Trophoblast cell (in vitro differentiated cells and primary cell): Measurements from ENCODE around the gene PTS.

Experiments used
- DNase-seq, 2 donors: peaks; one replicate each; pipeline ENCODE4 v3.0.0-alpha.2; 2016
- H2AFZ ChIP-seq: 2 replicates; pipeline ENCODE4 v1.6.1; 2013; ENCODE audit warnings: low read length, moderate library complexity, mild to moderate bottlenecking; ENCODE audit not compliant: insufficient read depth, poor library complexity
- H2AK5ac ChIP-seq: 2 replicates; pipeline ENCODE4 v1.6.1; 2013; ENCODE audit warnings: mild to moderate bottlenecking, low read length
- H2BK120ac ChIP-seq: 2 replicates; pipeline ENCODE4 v1.6.1; 2013; ENCODE audit warnings: low read length, mild to moderate bottlenecking, moderate library complexity; ENCODE audit not compliant: insufficient read depth, poor library complexity
- H2BK12ac ChIP-seq: 2 replicates; pipeline ENCODE4 v1.6.1; 2013; ENCODE audit warnings: mild to moderate bottlenecking, low read length, moderate library complexity
- H2BK5ac ChIP-seq: 2 replicates; pipeline ENCODE4 v1.6.1; 2013; ENCODE audit warnings: low read length, low read depth, moderate library complexity, mild to moderate bottlenecking; ENCODE audit not compliant: poor library complexity
- H3K14ac ChIP-seq: 2 replicates; pipeline ENCODE4 v1.6.1; 2013; ENCODE audit warnings: mild to moderate bottlenecking, low read length
- H3K18ac ChIP-seq: 2 replicates; pipeline ENCODE4 v1.6.1; 2013; ENCODE audit warnings: mild to moderate bottlenecking, low read length
- H3K23ac ChIP-seq: 2 replicates; pipeline ENCODE4 v1.6.1; 2013; ENCODE audit warnings: low read length
- H3K27ac ChIP-seq: 2 replicates; pipeline ENCODE4 v1.5.1; 2013; ENCODE audit warnings: low read depth, mild to moderate bottlenecking, inconsistent platforms, low read length, moderate library complexity
- H3K27me3 ChIP-seq: 2 replicates; pipeline ENCODE4 v1.6.1; 2013; ENCODE audit warnings: inconsistent platforms, mild to moderate bottlenecking, low read length, moderate library complexity; ENCODE audit not compliant: insufficient read depth
- H3K36me3 ChIP-seq, 2 experiments: 1 replicate in 1 of 2; 2 replicates in 1 of 2; pipeline ENCODE4 v1.6.1; 2013; ENCODE audit warnings: low read length in 2 of 2, mild to moderate bottlenecking in 2 of 2, moderate library complexity in 1 of 2; ENCODE audit not compliant: insufficient read depth in 2 of 2, control insufficient read depth in 1 of 2
- H3K4ac ChIP-seq: 2 replicates; pipeline ENCODE4 v1.6.1; 2013; ENCODE audit warnings: low read depth, mild to moderate bottlenecking, low read length, moderate library complexity
- H3K4me1 ChIP-seq, 2 experiments: 1 replicate in 1 of 2; 2 replicates in 1 of 2; pipeline ENCODE4 v1.6.1; 2013; ENCODE audit warnings: low read length in 2 of 2, mild to moderate bottlenecking in 2 of 2, moderate library complexity in 1 of 2; ENCODE audit not compliant: insufficient read depth in 2 of 2, control insufficient read depth in 1 of 2
- H3K4me2 ChIP-seq: 2 replicates; pipeline ENCODE4 v1.6.1; 2013; ENCODE audit warnings: inconsistent platforms, mild to moderate bottlenecking, low read length, moderate library complexity
- H3K4me3 ChIP-seq: 2 replicates; pipeline ENCODE4 v1.5.1; 2013; ENCODE audit warnings: mild to moderate bottlenecking, low read depth, low read length, inconsistent platforms
- H3K79me1 ChIP-seq: one replicate; pipeline ENCODE4 v1.6.1; 2013; ENCODE audit warnings: low read length
- H3K79me2 ChIP-seq: 2 replicates; pipeline ENCODE4 v1.6.1; 2013; ENCODE audit warnings: low read length, mild to moderate bottlenecking; ENCODE audit not compliant: control insufficient read depth, insufficient read depth, poor library complexity
- H3K9ac ChIP-seq: 2 replicates; pipeline ENCODE4 v1.6.1; 2013; ENCODE audit warnings: mild to moderate bottlenecking, low read length
- H3K9me3 ChIP-seq: 2 replicates; pipeline ENCODE4 v1.6.1; 2013; ENCODE audit warnings: low read depth, mild to moderate bottlenecking, control low read depth, inconsistent platforms, low read length; ENCODE audit not compliant: insufficient read depth
- H4K12ac ChIP-seq: 2 replicates; pipeline ENCODE4 v1.6.1; 2013; ENCODE audit warnings: low read depth, mild to moderate bottlenecking, low read length, moderate library complexity
- H4K8ac ChIP-seq: 2 replicates; pipeline ENCODE4 v1.6.1; 2013; ENCODE audit warnings: low read depth, mild to moderate bottlenecking, low read length, moderate library complexity
- H4K91ac ChIP-seq: one replicate; pipeline ENCODE4 v1.6.1; 2013; ENCODE audit warnings: low read depth, mild to moderate bottlenecking, low read length, moderate library complexity
- WGBS: extraction: QIAGEN DNeasy Blood & Tissue Kit; methylation state at CpG from one replicate; pipeline ENCODE4 v1.1.7; 2013; ENCODE audit warnings: missing lambda C conversion rate; ENCODE audit not compliant: insufficient read length, insufficient coverage; ENCODE audit errors: extremely low coverage; 5-methylcytosine and 5-hydroxymethylcytosine counted together

The PTS gene

GRCh38 chr11:112267188-112267591 is 41.0 kb downstream of the PTS start:
- Histone ChIP-seq H3K18ac (no peak overlapping the region), H3K27me3 (no peaks in the 10 kb centered on the region), H3K27ac (peak overlapping the region; percentile 51), H3K36me3 (no peaks in the 10 kb centered on the region), H3K9me3 (no peaks in the 10 kb centered on the region), H3K4me1 (peaks cover 19 to 34% of the 10 kb centered on the region in 2 experiments), H3K4ac (no peak overlapping the region), H3K14ac (no peak overlapping the region), H3K79me1 (peaks cover 32% of the 10 kb centered on the region), H4K8ac (no peak overlapping the region), H3K79me2 (no peaks in the 10 kb centered on the region), H3K4me2 (no peak overlapping the region), H2BK5ac (no peak overlapping the region), H3K23ac (no peak overlapping the region), H2AFZ (no peak overlapping the region), H2AK5ac (no peak overlapping the region), H2BK120ac (no peak overlapping the region), H2BK12ac (no peak overlapping the region), H4K12ac (no peak overlapping the region), H3K4me3 (no peak overlapping the region), H4K91ac (peak overlapping the region; percentile 55), H3K9ac (no peak overlapping the region)
- WGBS = no CpG with 5 or more reads among the region's 5 CpGs
- peak; percentile 79 to 92 for DNase-seq

- H3K4me2 ChIP-seq = no peak overlapping the region
- peak overlapping the region; percentile 92 for H2AK5ac ChIP-seq
These were observed 42.2 kb downstream of the PTS start for GRCh38 chr11:112268406-112268805.

GRCh38 chr11:112269139-112269538 is 42.9 kb downstream of the PTS start:
- H4K91ac ChIP-seq = peak overlapping the region; percentile 81
- H2BK5ac ChIP-seq = no peak overlapping the region
- no peak overlapping the region for H3K4ac ChIP-seq
- H3K4me2 ChIP-seq = no peak overlapping the region
- H3K9ac ChIP-seq = no peak overlapping the region
- peak overlapping the region; percentile 83 for H2BK12ac ChIP-seq
- WGBS = no CpG with 5 or more reads among the region's 6 CpGs
- peaks cover 2% of the 10 kb centered on the region for H3K79me2 ChIP-seq
- no peak for DNase-seq
- no peaks in the 10 kb centered on the region for H3K27me3 ChIP-seq
- H3K23ac ChIP-seq = no peak overlapping the region
- no peak overlapping the region for H4K12ac ChIP-seq
- peak overlapping the region; percentile 99 for H2BK120ac ChIP-seq
- H3K9me3 ChIP-seq = peaks cover 2% of the 10 kb centered on the region
- no peak overlapping the region for H3K27ac ChIP-seq
- no peak overlapping the region for H3K14ac ChIP-seq
- no peak overlapping the region for H4K8ac ChIP-seq
- no peak overlapping the region for H2AFZ ChIP-seq
- H3K4me1 ChIP-seq = peaks cover 19 to 37% of the 10 kb centered on the region in 2 experiments
- no peak overlapping the region for H3K18ac ChIP-seq
- no peak overlapping the region for H3K4me3 ChIP-seq
- H2AK5ac ChIP-seq = peak overlapping the region; percentile 76
- H3K79me1 ChIP-seq = peaks cover 38% of the 10 kb centered on the region
- H3K36me3 ChIP-seq = no peaks in the 10 kb centered on the region

More at GRCh38 chr11:112268406-112268805, 42.2 kb downstream of the PTS start:
- peak overlapping the region; percentile 75 for H4K12ac ChIP-seq
- peak overlapping the region; percentile 83 for H3K4ac ChIP-seq
- H3K4me3 ChIP-seq = no peak overlapping the region
- peak overlapping the region; percentile 99 for H2BK120ac ChIP-seq
- no peak overlapping the region for H3K9ac ChIP-seq
- H3K9me3 ChIP-seq = no peaks in the 10 kb centered on the region
- no peak overlapping the region for H3K23ac ChIP-seq
- WGBS = no CpG with 5 or more reads among the region's 5 CpGs
- H4K91ac ChIP-seq = peak overlapping the region; percentile 95
- H3K4me1 ChIP-seq = peaks cover 19 to 35% of the 10 kb centered on the region in 2 experiments
- no peak overlapping the region for H2AFZ ChIP-seq
- H3K18ac ChIP-seq = peak overlapping the region; percentile 73
- H3K79me1 ChIP-seq = peaks cover 34% of the 10 kb centered on the region
- peak overlapping the region; percentile 82 for H2BK5ac ChIP-seq
- H3K36me3 ChIP-seq = no peaks in the 10 kb centered on the region
- H4K8ac ChIP-seq = peak overlapping the region; percentile 84
- peak overlapping the region; percentile 98 for H2BK12ac ChIP-seq
- H3K14ac ChIP-seq = peak overlapping the region; percentile 82
- no peak overlapping the region for H3K27ac ChIP-seq
- H3K27me3 ChIP-seq = no peaks in the 10 kb centered on the region
- peak in 1 of 2 donors; percentile 59 for DNase-seq
- H3K79me2 ChIP-seq = no peaks in the 10 kb centered on the region

GRCh38 chr11:112270551-112271180 is 44.4 kb downstream of the PTS start:
- Histone ChIP-seq H4K12ac (no peak overlapping the region), H3K4me1 (peaks cover 13 to 29% of the 10 kb centered on the region in 2 experiments), H3K27me3 (no peaks in the 10 kb centered on the region), H3K9ac (no peak overlapping the region), H3K9me3 (peaks cover 2% of the 10 kb centered on the region), H3K18ac (no peak overlapping the region), H2BK120ac (peak overlapping the region; percentile 46), H3K23ac (no peak overlapping the region), H4K8ac (peak overlapping the region; percentile 50), H3K79me2 (peaks cover 2% of the 10 kb centered on the region), H3K36me3 (no peaks in the 10 kb centered on the region), H2BK12ac (peak overlapping the region; percentile 96), H2AFZ (no peak overlapping the region), H3K79me1 (peaks cover 38% of the 10 kb centered on the region), H2BK5ac (peak overlapping the region; percentile 0), H3K4me3 (no peak overlapping the region), H3K4ac (no peak overlapping the region), H3K4me2 (no peak overlapping the region), H2AK5ac (no peak overlapping the region), H3K14ac (peak overlapping the region; percentile 48), H4K91ac (peak overlapping the region; percentile 45), H3K27ac (peak overlapping the region; percentile 0)
- DNase-seq = peak; percentile 83 to 86
- no CpG with 5 or more reads among the region's 12 CpGs for WGBS
